ENCODE data around the gene ERBB4.

The ERBB4 gene

GRCh38 chr2:212135739-212136138 lies 402.9 kb downstream of the ERBB4 start:
- Histone ChIP-seq H3K18ac (ENCODE audit: low read length) (no peak overlapping the region), H3K23ac (ENCODE audit: low read depth, low read length, poor library complexity) (no peak overlapping the region), H2BK15ac (ENCODE audit: low read length) (no peak overlapping the region), H3K9ac (ENCODE audit: low read depth, low read length, poor library complexity) (no peak overlapping the region), H4K91ac (ENCODE audit: low read depth, low read length, poor library complexity) (no peak overlapping the region), H2BK12ac (ENCODE audit: low read length) (no peak overlapping the region), H3K14ac (ENCODE audit: low read length) (no peak overlapping the region), H3K4me1 (ENCODE audit: control insufficient read depth in 2 of 2, insufficient read depth in 1 of 2, low read depth in 1 of 2, low read length in 2 of 2) (no peaks in the 10 kb centered on the region), H3K27ac (replicated peaks; ENCODE audit: low read length) (no peak overlapping the region), H2BK5ac (ENCODE audit: low read length) (no peak overlapping the region), H2AK5ac (ENCODE audit: low read depth, low read length) (no peak overlapping the region), H2AFZ (ENCODE audit: low read length) (no peak overlapping the region), H3K4me3 (ENCODE audit: low read length in 2 of 2) (no peak overlapping the region), H3K4me2 (ENCODE audit: insufficient read depth, low read length, poor library complexity, severe bottlenecking) (no peak overlapping the region), H3K9me3 (replicated peaks in 1 of 2; ENCODE audit: control insufficient read depth in 2 of 2, insufficient read depth in 1 of 2, low read depth in 1 of 2, low read length in 2 of 2) (no peaks in the 10 kb centered on the region), H3K79me1 (ENCODE audit: low read depth, low read length) (no peaks in the 10 kb centered on the region), H3K4ac (ENCODE audit: low read length) (no peak overlapping the region), H3K27me3 (ENCODE audit: control insufficient read depth in 3 of 3, insufficient read depth in 3 of 3, low read depth in 1 of 3, low read length in 3 of 3) (no peaks in the 10 kb centered on the region), H2BK120ac (ENCODE audit: low read depth, low read length) (no peak overlapping the region), H4K8ac (ENCODE audit: low read depth, low read length) (no peak overlapping the region), H3K36me3 (replicated peaks in 1 of 2; ENCODE audit: control insufficient read depth in 2 of 2, insufficient read depth in 2 of 2, low read length in 2 of 2) (no peaks in the 10 kb centered on the region)
- no CpG with 5 or more reads among the region's 2 CpGs for WGBS, 2 donors (ENCODE audit: extremely low coverage in 2 of 2, insufficient read length in 2 of 2, insufficient replicate concordance in 1 of 2)
- no peak for DNase-seq (ENCODE audit: low spot score)

GRCh38 chr2:212133337-212133736 lies 405.3 kb downstream of the ERBB4 start:
- Histone ChIP-seq H2BK15ac (ENCODE audit: low read length) (no peak overlapping the region), H3K4ac (ENCODE audit: low read length) (no peak overlapping the region), H2BK120ac (ENCODE audit: low read depth, low read length) (no peak overlapping the region), H4K8ac (ENCODE audit: low read depth, low read length) (no peak overlapping the region), H3K14ac (ENCODE audit: low read length) (no peak overlapping the region), H3K36me3 (replicated peaks in 1 of 2; ENCODE audit: control insufficient read depth in 2 of 2, insufficient read depth in 2 of 2, low read length in 2 of 2) (no peaks in the 10 kb centered on the region), H2BK12ac (ENCODE audit: low read length) (no peak overlapping the region), H2AFZ (ENCODE audit: low read length) (no peak overlapping the region), H3K27ac (replicated peaks; ENCODE audit: low read length) (no peak overlapping the region), H3K9me3 (replicated peaks in 1 of 2; ENCODE audit: control insufficient read depth in 2 of 2, insufficient read depth in 1 of 2, low read depth in 1 of 2, low read length in 2 of 2) (no peaks in the 10 kb centered on the region), H2BK5ac (ENCODE audit: low read length) (no peak overlapping the region), H3K4me3 (ENCODE audit: low read length in 2 of 2) (no peak overlapping the region), H3K79me1 (ENCODE audit: low read depth, low read length) (no peaks in the 10 kb centered on the region), H3K18ac (ENCODE audit: low read length) (no peak overlapping the region), H2AK5ac (ENCODE audit: low read depth, low read length) (no peak overlapping the region), H3K27me3 (ENCODE audit: control insufficient read depth in 3 of 3, insufficient read depth in 3 of 3, low read depth in 1 of 3, low read length in 3 of 3) (no peaks in the 10 kb centered on the region), H3K4me1 (ENCODE audit: control insufficient read depth in 2 of 2, insufficient read depth in 1 of 2, low read depth in 1 of 2, low read length in 2 of 2) (no peaks in the 10 kb centered on the region), H3K23ac (ENCODE audit: low read depth, low read length, poor library complexity) (no peak overlapping the region), H3K9ac (ENCODE audit: low read depth, low read length, poor library complexity) (no peak overlapping the region), H3K4me2 (ENCODE audit: insufficient read depth, low read length, poor library complexity, severe bottlenecking) (no peak overlapping the region), H4K91ac (ENCODE audit: low read depth, low read length, poor library complexity) (no peak overlapping the region)
- DNase-seq (ENCODE audit: low spot score), result no peak
- WGBS, 2 donors (ENCODE audit: extremely low coverage in 2 of 2, insufficient read length in 2 of 2, insufficient replicate concordance in 1 of 2), result no CpG with 5 or more reads among the region's 2 CpGs

GRCh38 chr2:212124598-212124997 lies 414.0 kb downstream of the ERBB4 start:
- H2BK15ac ChIP-seq (ENCODE audit: low read length), result no peak overlapping the region
- no peak overlapping the region for H3K9ac ChIP-seq (ENCODE audit: low read depth, low read length, poor library complexity)
- H4K91ac ChIP-seq (ENCODE audit: low read depth, low read length, poor library complexity), result no peak overlapping the region
- no CpG with 5 or more reads among the region's 10 CpGs for WGBS, 2 donors (ENCODE audit: extremely low coverage in 2 of 2, insufficient read length in 2 of 2, insufficient replicate concordance in 1 of 2)
- no peak for DNase-seq (ENCODE audit: low spot score)
- H3K27ac ChIP-seq (replicated peaks; ENCODE audit: low read length), result no peak overlapping the region
- H3K36me3 ChIP-seq (replicated peaks in 1 of 2; ENCODE audit: control insufficient read depth in 2 of 2, insufficient read depth in 2 of 2, low read length in 2 of 2), result no peaks in the 10 kb centered on the region
- H2AK5ac ChIP-seq (ENCODE audit: low read depth, low read length), result no peak overlapping the region
- H3K4me3 ChIP-seq (ENCODE audit: low read length in 2 of 2), result no peak overlapping the region
- H4K8ac ChIP-seq (ENCODE audit: low read depth, low read length), result no peak overlapping the region
- H3K23ac ChIP-seq (ENCODE audit: low read depth, low read length, poor library complexity), result no peak overlapping the region
- no peak overlapping the region for H3K18ac ChIP-seq (ENCODE audit: low read length)
- H2BK5ac ChIP-seq (ENCODE audit: low read length), result no peak overlapping the region
- H3K4me1 ChIP-seq (ENCODE audit: control insufficient read depth in 2 of 2, insufficient read depth in 1 of 2, low read depth in 1 of 2, low read length in 2 of 2), result peaks cover 0 to 7% of the 10 kb centered on the region in 2 donors
- no peak overlapping the region for H2BK12ac ChIP-seq (ENCODE audit: low read length)
- H3K4ac ChIP-seq (ENCODE audit: low read length), result no peak overlapping the region
- H3K27me3 ChIP-seq (ENCODE audit: control insufficient read depth in 3 of 3, insufficient read depth in 3 of 3, low read depth in 1 of 3, low read length in 3 of 3), result no peaks in the 10 kb centered on the region
- H3K4me2 ChIP-seq (ENCODE audit: insufficient read depth, low read length, poor library complexity, severe bottlenecking), result no peak overlapping the region
- no peak overlapping the region for H2BK120ac ChIP-seq (ENCODE audit: low read depth, low read length)
- no peak overlapping the region for H3K14ac ChIP-seq (ENCODE audit: low read length)
- peak overlapping the region; percentile 43 for H2AFZ ChIP-seq (ENCODE audit: low read length)
- no peaks in the 10 kb centered on the region for H3K9me3 ChIP-seq (replicated peaks in 1 of 2; ENCODE audit: control insufficient read depth in 2 of 2, insufficient read depth in 1 of 2, low read depth in 1 of 2, low read length in 2 of 2)
- no peaks in the 10 kb centered on the region for H3K79me1 ChIP-seq (ENCODE audit: low read depth, low read length)

- no peak overlapping the region for H3K4me2 ChIP-seq (ENCODE audit: insufficient read depth, low read length, poor library complexity, severe bottlenecking)
- no peak overlapping the region for H3K9ac ChIP-seq (ENCODE audit: low read depth, low read length, poor library complexity)
- no peak overlapping the region for H2BK5ac ChIP-seq (ENCODE audit: low read length)
- H3K27me3 ChIP-seq (ENCODE audit: control insufficient read depth in 3 of 3, insufficient read depth in 3 of 3, low read depth in 1 of 3, low read length in 3 of 3), result no peaks in the 10 kb centered on the region
- no peaks in the 10 kb centered on the region for H3K79me1 ChIP-seq (ENCODE audit: low read depth, low read length)
- H4K91ac ChIP-seq (ENCODE audit: low read depth, low read length, poor library complexity), result no peak overlapping the region
- H3K9me3 ChIP-seq (replicated peaks in 1 of 2; ENCODE audit: control insufficient read depth in 2 of 2, insufficient read depth in 1 of 2, low read depth in 1 of 2, low read length in 2 of 2), result no peaks in the 10 kb centered on the region
- H3K23ac ChIP-seq (ENCODE audit: low read depth, low read length, poor library complexity), result no peak overlapping the region
- H3K14ac ChIP-seq (ENCODE audit: low read length), result no peak overlapping the region
- H3K4ac ChIP-seq (ENCODE audit: low read length), result no peak overlapping the region
- WGBS, 2 donors (ENCODE audit: extremely low coverage in 2 of 2, insufficient read length in 2 of 2, insufficient replicate concordance in 1 of 2), result no CpG with 5 or more reads among the region's 2 CpGs
- peak overlapping the region; percentile 21 for H2AFZ ChIP-seq (ENCODE audit: low read length)
- no peak overlapping the region for H2BK120ac ChIP-seq (ENCODE audit: low read depth, low read length)
- H3K18ac ChIP-seq (ENCODE audit: low read length), result no peak overlapping the region
- H2BK12ac ChIP-seq (ENCODE audit: low read length), result no peak overlapping the region
- DNase-seq (ENCODE audit: low spot score), result no peak
- no peak overlapping the region for H2AK5ac ChIP-seq (ENCODE audit: low read depth, low read length)
- no peaks in the 10 kb centered on the region for H3K36me3 ChIP-seq (replicated peaks in 1 of 2; ENCODE audit: control insufficient read depth in 2 of 2, insufficient read depth in 2 of 2, low read length in 2 of 2)
- no peak overlapping the region for H3K27ac ChIP-seq (replicated peaks; ENCODE audit: low read length)
- H2BK15ac ChIP-seq (ENCODE audit: low read length), result no peak overlapping the region
- H3K4me3 ChIP-seq (ENCODE audit: low read length in 2 of 2), result no peak overlapping the region
- H4K8ac ChIP-seq (ENCODE audit: low read depth, low read length), result no peak overlapping the region
- H3K4me1 ChIP-seq (ENCODE audit: control insufficient read depth in 2 of 2, insufficient read depth in 1 of 2, low read depth in 1 of 2, low read length in 2 of 2), result peaks cover 2 to 24% of the 10 kb centered on the region in 2 donors
Observed at GRCh38 chr2:212119591-212119990, 419.0 kb downstream of the ERBB4 start.

Measured in neuronal stem cell (in vitro differentiated cells).